ENCODE data around the gene STIM2.
A peak's percentile ranks its signal among the peaks of the same experiment; 100 is the strongest.
"Not testable (repeated sequence)": the region's sequence is repeated elsewhere in the genome, so short reads cannot be mapped to it uniquely, and the experiment has no call there.

The STIM2 gene

DNA sequence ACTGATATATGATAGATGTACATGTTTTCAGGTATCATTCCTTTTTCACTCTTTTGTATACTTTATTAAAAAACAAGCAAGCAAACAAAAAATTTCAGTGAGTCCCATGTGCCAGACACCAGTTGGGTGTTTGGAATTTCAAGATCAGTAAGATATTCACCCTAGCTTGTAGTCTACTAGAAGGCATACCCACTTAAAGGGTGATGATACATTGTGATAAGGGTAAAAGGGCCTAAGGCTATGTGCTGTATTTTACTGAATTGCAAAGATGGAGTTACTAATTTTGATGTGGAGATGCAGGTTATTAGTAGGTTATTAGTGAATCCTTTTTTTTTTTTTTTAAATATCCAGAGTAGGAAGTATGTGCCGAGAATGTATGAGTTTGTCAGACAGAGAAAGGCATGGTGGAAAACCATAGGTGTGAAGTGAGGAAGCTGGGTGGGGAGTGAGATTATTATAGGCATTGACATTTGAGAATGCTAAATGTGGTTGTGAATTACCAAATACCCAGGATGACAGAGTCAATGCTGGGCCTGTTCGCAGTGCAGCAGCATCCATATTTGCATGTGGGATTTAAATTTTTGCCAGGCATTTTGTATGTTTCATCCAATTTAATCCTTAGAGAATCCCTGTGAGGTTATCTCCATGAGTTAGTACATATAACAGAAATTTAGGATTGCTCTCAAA, 10.1 kb downstream of the STIM2 start:
- no peak for DNase-seq

DNA sequence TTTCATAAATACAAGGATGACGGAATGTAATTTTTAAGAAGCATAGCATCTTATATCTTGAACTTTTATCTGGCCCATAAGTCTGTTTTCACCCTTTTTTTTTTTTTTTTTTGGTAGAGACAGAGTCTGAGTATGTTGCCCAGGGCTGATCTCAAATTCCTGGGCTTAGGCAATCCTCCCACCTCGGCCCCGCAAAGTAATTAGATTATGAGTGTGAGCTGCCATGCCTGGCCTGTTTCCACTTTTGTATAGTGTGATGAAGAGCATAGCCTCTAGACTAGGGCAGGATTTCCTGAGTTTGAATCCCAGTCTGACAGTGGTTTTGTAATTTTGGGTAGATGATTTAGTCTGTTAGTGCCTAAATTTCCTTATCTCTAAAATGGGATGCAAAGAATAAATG, 11.0 kb downstream of the STIM2 start:
- peak; percentile 58 for DNase-seq

DNA sequence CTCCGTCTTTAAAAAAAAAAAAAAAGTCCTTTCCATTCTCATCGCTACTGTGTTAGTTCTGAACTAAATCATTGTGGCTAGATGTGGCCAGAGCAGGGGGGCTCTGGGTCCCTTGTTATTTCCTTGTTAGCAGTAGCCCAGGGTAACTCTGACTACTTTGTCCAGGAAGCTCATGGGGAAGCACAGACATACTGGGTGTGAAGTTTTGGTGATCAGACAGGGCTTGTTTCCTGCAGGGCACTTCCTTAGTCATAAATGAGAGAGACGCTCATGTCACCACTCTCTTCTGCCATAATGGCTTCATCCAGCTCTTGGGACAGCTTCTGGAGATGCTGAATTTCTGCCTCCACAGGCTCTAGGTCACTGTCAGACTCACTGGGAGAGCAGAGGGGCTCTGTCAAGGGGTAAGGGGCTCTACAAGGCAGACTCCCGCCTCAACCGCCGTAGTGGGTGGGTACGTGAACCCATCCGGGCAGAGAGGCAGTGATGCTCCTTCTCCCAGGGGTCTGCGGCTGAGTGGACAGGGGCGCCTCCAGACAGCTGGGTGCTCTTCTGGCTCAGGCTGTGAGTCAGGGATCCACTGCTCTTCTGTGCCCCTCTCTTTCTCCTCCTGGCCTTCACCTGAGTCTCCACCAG, 12.9 kb downstream of the STIM2 start:
- no peak for DNase-seq

DNA sequence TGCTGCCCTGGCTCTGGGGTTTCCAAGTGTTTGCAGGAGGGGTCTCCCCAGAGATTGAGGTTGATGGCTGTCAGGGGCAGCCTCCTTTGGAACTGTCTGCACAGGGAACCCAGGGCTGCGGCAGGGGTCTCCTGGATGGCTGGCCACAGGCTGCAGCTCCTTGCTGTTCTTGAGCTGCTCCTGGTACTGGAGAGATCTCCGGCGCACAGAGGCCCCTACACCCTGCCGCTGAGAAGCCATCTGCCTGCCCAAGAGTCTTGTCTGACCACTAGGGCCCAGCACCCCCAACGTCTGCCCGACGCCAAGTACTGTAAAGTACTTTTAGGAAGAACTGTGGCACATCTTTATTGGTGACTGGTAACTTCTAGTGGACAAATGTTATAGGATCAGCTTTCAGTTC, 13.5 kb downstream of the STIM2 start:
- no peak for DNase-seq

DNA sequence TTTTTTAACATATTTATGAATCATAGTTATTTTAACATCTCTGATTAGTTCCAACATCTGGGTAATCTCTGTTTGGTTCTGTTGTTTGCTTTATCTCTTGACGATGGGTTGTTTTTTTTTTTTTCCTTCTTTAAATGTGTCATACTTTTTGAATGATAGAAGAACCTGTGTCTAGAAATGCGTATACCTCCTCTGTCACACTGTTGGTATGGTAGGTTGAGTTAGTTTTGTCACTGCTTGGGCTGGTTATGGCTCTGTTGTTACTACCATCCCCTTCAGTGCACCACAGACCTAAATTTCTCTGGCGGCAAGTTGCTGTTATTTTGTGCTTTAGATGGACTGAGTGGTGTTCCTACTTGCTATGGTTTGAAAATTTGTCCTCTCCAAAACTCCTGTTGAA, 16.8 kb downstream of the STIM2 start:
- DNase-seq: no peak

GRCh38 chr4:26877961-26878360, 17.3 kb downstream of the STIM2 start:
- DNase-seq: no peak

GRCh38 chr4:26878794-26879391, 18.3 kb downstream of the STIM2 start:
- DNase-seq: no peak

- no peak for DNase-seq
These were observed 19.2 kb downstream of the STIM2 start for GRCh38 chr4:26879805-26880204.

DNA sequence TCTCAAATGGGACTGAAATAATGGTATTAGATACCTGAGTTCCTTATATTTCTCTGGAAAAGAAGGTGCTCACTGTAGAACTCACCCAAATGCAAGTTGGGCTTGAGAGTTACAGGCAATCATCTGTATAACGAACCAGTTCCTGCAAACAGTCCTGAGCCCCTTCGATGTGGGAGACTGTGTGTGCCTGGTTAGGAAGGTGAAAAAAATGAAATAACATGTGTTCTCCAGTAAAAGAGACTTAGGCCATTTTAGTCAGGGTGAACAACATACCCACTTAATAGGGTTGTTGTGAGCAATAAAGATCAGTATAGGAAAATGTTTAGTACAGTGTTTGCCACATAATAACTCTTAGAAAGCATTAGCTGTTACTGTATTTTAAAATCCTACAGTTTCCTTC, 23.4 kb downstream of the STIM2 start:
- DNase-seq: no peak

DNA sequence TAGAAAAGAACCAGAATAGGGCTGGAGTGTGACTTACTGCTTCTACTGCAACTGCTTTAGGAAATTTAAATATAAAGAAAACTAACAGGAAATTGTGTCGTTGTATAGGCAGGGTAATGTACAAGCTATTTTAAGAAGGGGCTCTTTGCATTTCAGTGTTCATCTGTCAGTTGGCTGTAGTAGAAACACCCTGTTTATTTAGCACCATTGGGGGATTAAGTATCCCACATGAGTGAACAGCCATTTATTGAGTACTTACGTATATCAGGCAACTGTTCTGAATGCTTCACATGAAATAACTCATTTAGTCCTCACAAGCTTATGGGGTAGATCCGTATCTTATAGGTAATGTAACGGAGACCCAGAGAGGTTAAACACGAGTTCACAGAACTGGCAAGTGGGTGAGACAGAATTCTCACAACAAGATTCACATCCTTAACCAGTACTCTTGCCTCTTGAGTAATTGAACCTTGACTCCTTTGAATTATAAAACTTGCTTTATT, 23.9 kb downstream of the STIM2 start:
- DNase-seq: no peak

DNA sequence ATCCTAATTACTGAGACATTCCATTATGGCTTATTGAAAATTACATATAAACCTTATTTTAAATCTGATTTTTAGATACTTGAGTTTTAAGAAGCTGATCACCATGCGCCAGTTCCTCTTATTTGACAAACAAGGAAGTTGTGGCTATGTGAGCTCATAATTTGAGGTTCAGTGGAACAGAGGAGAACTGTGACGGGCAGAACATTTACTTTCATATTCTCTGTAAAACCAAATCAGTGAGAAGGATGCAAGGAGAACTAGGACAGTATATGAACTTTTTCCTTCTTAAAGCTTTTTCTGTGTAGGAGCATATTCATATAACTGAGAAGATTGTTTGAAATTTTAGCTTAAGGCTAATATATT, 25.3 kb downstream of the STIM2 start:
- no peak for DNase-seq

- no peak for DNase-seq
These were observed 26.5 kb downstream of the STIM2 start for GRCh38 chr4:26887143-26887542.

- DNase-seq: no peak
These were observed 27.2 kb downstream of the STIM2 start for GRCh38 chr4:26887809-26888208.

DNA sequence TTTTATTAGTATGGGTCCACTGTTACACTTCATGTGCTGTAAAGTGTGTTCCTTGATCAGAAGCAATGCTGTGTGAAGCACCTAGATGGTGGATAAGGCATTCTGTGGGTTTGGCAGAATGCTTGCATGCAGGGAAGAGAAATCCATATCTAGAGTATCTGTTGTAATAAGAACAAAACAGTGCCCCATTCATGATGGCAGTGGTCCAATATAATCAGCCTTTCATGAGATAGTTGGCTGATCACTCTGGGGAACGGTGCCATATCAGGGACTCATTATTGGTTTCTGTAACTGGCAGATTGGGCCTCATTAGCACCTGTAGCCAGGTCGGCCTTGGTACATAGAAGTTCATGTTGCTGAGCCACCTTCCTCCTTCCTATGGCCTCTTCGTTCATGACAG, 28.7 kb downstream of the STIM2 start:
- no peak for DNase-seq

GRCh38 chr4:26891054-26891453, 30.4 kb downstream of the STIM2 start:
- DNase-seq: no peak

- DNase-seq: no peak
These were observed 31.2 kb downstream of the STIM2 start for GRCh38 chr4:26891867-26892266.

DNA sequence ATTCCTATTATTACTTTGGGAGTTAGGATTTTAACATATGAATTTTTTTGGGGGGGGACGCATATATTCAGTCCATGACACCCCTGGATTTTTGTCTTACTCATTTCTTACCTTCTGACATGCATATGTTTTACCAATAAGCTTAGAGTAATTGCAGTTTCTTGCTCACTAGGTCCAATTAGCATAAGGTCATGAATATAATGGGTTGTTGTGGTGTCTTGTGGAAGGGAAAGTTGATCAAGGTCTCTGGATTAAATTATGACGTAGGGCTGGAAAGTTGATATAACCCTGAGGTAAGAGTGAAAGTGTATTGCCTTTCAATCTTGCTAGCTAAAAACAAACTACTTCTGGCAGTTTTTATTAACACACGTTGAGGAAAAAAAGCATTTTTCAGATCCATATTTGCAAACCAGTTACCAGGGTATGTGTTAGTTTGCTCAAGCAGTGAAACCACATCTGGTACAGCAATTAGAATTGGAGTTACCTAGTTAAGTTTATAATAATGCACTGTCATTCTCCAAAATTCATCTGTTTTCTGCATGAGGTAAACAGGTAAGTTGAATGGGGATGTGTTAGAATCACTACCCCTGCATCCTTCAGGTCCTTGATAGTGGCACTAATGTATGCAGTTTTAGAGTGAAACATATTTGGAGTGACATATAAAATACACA, 32.0 kb downstream of the STIM2 start:
- no peak for DNase-seq

DNA sequence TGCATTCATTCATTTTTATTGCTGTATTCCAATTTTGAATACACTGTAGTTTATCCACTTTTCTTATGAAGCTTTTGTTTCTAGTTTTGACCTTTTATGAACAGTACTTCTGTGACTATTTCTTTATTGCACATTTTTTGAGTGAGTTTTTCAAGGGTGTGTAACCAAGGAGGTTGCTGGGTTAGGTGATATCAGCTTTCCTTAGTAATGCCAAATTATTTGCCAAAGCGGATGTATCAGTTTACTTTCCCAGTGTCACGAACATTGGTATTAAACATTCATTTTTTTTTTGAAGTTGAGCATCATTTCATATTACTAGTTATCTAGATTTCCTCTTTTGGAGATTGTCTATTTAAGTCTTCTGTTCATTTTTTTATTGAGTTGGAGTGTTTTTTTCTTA, 32.9 kb downstream of the STIM2 start:
- no peak for DNase-seq

DNA sequence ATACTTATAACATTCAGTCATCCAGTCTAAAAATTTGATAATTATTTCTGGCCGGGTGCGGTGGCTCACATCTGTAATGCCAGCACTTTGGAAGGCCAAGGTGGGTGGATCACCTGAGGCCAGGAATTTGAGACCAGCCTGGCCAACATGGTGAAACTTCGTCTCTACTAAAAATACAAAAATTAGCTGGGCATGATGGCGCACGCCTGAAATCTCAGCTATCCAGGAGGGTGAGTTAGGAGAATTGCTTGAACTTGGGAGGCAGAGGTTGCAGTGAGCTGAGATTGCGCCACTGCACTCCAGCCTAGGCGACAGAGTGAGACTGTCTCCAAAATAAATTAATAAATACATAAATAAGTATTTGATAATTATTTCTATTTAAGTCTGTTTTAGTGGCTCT, 34.2 kb downstream of the STIM2 start:
- DNase-seq: not testable (repeated sequence)

GRCh38 chr4:26896636-26897035, 36.0 kb downstream of the STIM2 start:
- DNase-seq: peak; percentile 14

DNA sequence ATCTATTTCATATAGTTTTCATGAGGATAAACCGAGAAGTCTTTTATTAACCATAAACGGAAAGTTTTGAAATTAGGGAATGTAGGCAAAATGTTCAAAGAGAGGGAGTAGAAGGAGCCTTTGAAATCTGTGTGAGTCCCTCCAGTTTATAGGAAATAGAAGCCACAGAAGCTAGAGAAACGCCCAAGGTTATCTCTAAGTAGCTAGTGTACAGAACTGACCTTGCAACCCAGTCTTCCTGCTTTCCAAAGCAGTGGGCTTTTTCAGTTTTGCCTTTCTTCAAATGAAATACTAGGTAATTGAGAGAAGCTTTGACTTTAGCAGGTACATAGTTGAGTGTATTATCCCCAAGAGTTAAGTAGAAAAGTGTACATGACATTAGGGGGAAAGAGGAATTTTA, 39.4 kb downstream of the STIM2 start:
- no peak for DNase-seq

- no peak for DNase-seq
These were observed 40.1 kb downstream of the STIM2 start for GRCh38 chr4:26900765-26901164.

GRCh38 chr4:26905172-26905571, 44.5 kb downstream of the STIM2 start:
- DNase-seq: no peak

Data from fibroblast of skin of abdomen (primary cell).